ENCODE results near the gene GPR173. TPM values are rescaled to one million over a fixed set of nuclear protein-coding genes. Genes with fewer than 3 reads are reported as not detected.

GPR173 gene
- total and polyA plus RNA-seq, 2 experiments from 2014 or later, result 0.92 to 7.7 TPM

GRCh38 chrX:53114864-53115549, 66.4 kb downstream of the GPR173 start:
- Histone ChIP-seq H3K27ac (ENCODE audit: low read depth) (no peak overlapping the region), H3F3A (replicated peaks; ENCODE audit: low read depth) (no peaks in the 10 kb centered on the region), H3K36me3 (ENCODE audit: insufficient read depth) (no peaks in the 10 kb centered on the region), H2AFZ (no peak overlapping the region), H3K9me2 (ENCODE audit: insufficient read depth) (no peaks in the 10 kb centered on the region), H3K4me1 (ENCODE audit: insufficient read depth) (no peaks in the 10 kb centered on the region), H3K4me2 (no peak overlapping the region), H3K79me2 (replicated peaks; ENCODE audit: insufficient read depth) (no peaks in the 10 kb centered on the region), H3K27me3 (ENCODE audit: insufficient read depth) (no peaks in the 10 kb centered on the region), H4K20me1 (replicated peaks; ENCODE audit: insufficient read depth) (no peaks in the 10 kb centered on the region; the same call in 1 of the 2 replicates), H3K4me3 (no peak overlapping the region)
- no peak overlapping the region for H3K4me3 Mint-ChIP-seq
- peaks cover 2% of the 10 kb centered on the region; the same call in 2 of the 3 replicates for H3K36me3 Mint-ChIP-seq (ENCODE audit: low read depth)
- no peak overlapping the region for H3K27ac Mint-ChIP-seq
- no peaks in the 10 kb centered on the region for H3K9me3 Mint-ChIP-seq
- peaks cover 4% of the 10 kb centered on the region; the same call in 2 of the 3 replicates for H3K4me1 Mint-ChIP-seq
- DNase-seq (ENCODE audit: low spot score) (no peak), ATAC-seq (no peak)
- no peak for TF ChIP-seq JUNB (IDR thresholded peaks at IDR 0.05; ENCODE audit: unreplicated experiment)
- no peak for TF ChIP-seq NANOG (IDR thresholded peaks at IDR 0.05; ENCODE audit: borderline replicate concordance)
- TF ChIP-seq ZNF114 (CRISPR knock-in tag; IDR thresholded peaks at IDR 0.05), result no peak
- TF ChIP-seq EZH2phosphoT487 (IDR thresholded peaks at IDR 0.05; ENCODE audit: unreplicated experiment), result no peak
- TF ChIP-seq ZNF331 (CRISPR knock-in tag; IDR thresholded peaks at IDR 0.05; ENCODE audit: low read depth), result no peak
- peaks cover 4% of the 10 kb centered on the region for H3K27me3 Mint-ChIP-seq (ENCODE audit: insufficient read depth, low read depth, poor library complexity)

DNA sequence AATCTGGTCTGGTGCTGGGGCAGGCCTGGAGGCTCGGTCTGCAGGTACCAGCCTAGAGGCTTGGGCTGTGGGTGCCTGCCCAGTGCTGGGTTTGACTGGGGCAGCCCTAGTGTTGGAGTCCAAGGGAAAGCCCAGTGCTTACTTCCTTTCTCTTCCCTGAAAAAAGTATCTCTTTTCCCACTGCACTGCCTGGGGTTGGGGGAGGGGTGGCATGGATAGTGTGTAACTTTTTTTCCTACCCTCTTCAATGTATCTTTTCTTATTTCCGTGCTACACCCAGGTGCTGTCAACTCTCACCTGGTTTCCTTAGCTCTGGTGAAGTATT, 66.9 kb downstream of the GPR173 start:
- H3F3A ChIP-seq (replicated peaks; ENCODE audit: low read depth), result no peaks in the 10 kb centered on the region
- no peaks in the 10 kb centered on the region for H3K9me3 Mint-ChIP-seq
- peaks cover 2% of the 10 kb centered on the region; the same call in 2 of the 3 replicates for H3K36me3 Mint-ChIP-seq (ENCODE audit: low read depth)
- H3K9me2 ChIP-seq (ENCODE audit: insufficient read depth), result no peaks in the 10 kb centered on the region
- H3K27ac Mint-ChIP-seq, result 0 out of 2 replicates have a peak overlapping the region, but pooled peaks have one; percentile 29
- no peak overlapping the region for H3K4me2 ChIP-seq
- H3K36me3 ChIP-seq (ENCODE audit: insufficient read depth), result no peaks in the 10 kb centered on the region
- H3K4me3 Mint-ChIP-seq, result no peak overlapping the region
- H3K27ac ChIP-seq (ENCODE audit: low read depth), result no peak overlapping the region
- no peak overlapping the region for H3K4me3 ChIP-seq
- no peaks in the 10 kb centered on the region for H3K79me2 ChIP-seq (replicated peaks; ENCODE audit: insufficient read depth)
- peaks cover 3% of the 10 kb centered on the region for H3K27me3 Mint-ChIP-seq (ENCODE audit: insufficient read depth, low read depth, poor library complexity)
- peaks cover 4% of the 10 kb centered on the region; the same call in 2 of the 3 replicates for H3K4me1 Mint-ChIP-seq
- H3K4me1 ChIP-seq (ENCODE audit: insufficient read depth), result no peaks in the 10 kb centered on the region
- H4K20me1 ChIP-seq (replicated peaks; ENCODE audit: insufficient read depth), result no peaks in the 10 kb centered on the region; the same call in 1 of the 2 replicates
- H2AFZ ChIP-seq, result no peak overlapping the region
- ATAC-seq (no peak), DNase-seq (ENCODE audit: low spot score) (no peak)
- no peaks in the 10 kb centered on the region for H3K27me3 ChIP-seq (ENCODE audit: insufficient read depth)
- TF ChIP-seq ETS1 (IDR thresholded peaks at IDR 0.05) (no peak), EZH2phosphoT487 (IDR thresholded peaks at IDR 0.05; ENCODE audit: unreplicated experiment) (no peak), STAT1 (IDR thresholded peaks at IDR 0.05; ENCODE audit: unreplicated experiment) (no peak), ZNF331 (CRISPR knock-in tag; IDR thresholded peaks at IDR 0.05; ENCODE audit: low read depth) (no peak), POLR2AphosphoS5 (IDR thresholded peaks at IDR 0.05; ENCODE audit: low read depth) (no peak), NANOG (IDR thresholded peaks at IDR 0.05; ENCODE audit: borderline replicate concordance) (no peak)
- TF ChIP-seq, protein P1, sequence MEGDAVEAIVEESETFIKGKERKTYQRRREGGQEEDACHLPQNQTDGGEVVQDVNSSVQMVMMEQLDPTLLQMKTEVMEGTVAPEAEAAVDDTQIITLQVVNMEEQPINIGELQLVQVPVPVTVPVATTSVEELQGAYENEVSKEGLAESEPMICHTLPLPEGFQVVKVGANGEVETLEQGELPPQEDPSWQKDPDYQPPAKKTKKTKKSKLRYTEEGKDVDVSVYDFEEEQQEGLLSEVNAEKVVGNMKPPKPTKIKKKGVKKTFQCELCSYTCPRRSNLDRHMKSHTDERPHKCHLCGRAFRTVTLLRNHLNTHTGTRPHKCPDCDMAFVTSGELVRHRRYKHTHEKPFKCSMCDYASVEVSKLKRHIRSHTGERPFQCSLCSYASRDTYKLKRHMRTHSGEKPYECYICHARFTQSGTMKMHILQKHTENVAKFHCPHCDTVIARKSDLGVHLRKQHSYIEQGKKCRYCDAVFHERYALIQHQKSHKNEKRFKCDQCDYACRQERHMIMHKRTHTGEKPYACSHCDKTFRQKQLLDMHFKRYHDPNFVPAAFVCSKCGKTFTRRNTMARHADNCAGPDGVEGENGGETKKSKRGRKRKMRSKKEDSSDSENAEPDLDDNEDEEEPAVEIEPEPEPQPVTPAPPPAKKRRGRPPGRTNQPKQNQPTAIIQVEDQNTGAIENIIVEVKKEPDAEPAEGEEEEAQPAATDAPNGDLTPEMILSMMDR (conservative IDR thresholded peaks at IDR 0.05; ENCODE audit: low read depth in 2 of 2), result no peak
- TF ChIP-seq, protein P2, sequence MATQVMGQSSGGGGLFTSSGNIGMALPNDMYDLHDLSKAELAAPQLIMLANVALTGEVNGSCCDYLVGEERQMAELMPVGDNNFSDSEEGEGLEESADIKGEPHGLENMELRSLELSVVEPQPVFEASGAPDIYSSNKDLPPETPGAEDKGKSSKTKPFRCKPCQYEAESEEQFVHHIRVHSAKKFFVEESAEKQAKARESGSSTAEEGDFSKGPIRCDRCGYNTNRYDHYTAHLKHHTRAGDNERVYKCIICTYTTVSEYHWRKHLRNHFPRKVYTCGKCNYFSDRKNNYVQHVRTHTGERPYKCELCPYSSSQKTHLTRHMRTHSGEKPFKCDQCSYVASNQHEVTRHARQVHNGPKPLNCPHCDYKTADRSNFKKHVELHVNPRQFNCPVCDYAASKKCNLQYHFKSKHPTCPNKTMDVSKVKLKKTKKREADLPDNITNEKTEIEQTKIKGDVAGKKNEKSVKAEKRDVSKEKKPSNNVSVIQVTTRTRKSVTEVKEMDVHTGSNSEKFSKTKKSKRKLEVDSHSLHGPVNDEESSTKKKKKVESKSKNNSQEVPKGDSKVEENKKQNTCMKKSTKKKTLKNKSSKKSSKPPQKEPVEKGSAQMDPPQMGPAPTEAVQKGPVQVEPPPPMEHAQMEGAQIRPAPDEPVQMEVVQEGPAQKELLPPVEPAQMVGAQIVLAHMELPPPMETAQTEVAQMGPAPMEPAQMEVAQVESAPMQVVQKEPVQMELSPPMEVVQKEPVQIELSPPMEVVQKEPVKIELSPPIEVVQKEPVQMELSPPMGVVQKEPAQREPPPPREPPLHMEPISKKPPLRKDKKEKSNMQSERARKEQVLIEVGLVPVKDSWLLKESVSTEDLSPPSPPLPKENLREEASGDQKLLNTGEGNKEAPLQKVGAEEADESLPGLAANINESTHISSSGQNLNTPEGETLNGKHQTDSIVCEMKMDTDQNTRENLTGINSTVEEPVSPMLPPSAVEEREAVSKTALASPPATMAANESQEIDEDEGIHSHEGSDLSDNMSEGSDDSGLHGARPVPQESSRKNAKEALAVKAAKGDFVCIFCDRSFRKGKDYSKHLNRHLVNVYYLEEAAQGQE (IDR thresholded peaks at IDR 0.05; ENCODE audit: unreplicated experiment), result no peak
